ENCODE measurements around the gene CDCA3. TPM values are rescaled to one million over a fixed set of nuclear protein-coding genes. Genes with fewer than 3 reads are reported as not detected.

The CDCA3 gene
- total RNA-seq: 25.7 and 39.8 TPM in 2 replicates

GRCh38 chr12:6851153-6851920 lies at the start of gene CDCA3:
Gene CDCA3 (minus strand): TSS chr12:6851286. CDS start chr12:6850952, 334 bp downstream.

DNA sequence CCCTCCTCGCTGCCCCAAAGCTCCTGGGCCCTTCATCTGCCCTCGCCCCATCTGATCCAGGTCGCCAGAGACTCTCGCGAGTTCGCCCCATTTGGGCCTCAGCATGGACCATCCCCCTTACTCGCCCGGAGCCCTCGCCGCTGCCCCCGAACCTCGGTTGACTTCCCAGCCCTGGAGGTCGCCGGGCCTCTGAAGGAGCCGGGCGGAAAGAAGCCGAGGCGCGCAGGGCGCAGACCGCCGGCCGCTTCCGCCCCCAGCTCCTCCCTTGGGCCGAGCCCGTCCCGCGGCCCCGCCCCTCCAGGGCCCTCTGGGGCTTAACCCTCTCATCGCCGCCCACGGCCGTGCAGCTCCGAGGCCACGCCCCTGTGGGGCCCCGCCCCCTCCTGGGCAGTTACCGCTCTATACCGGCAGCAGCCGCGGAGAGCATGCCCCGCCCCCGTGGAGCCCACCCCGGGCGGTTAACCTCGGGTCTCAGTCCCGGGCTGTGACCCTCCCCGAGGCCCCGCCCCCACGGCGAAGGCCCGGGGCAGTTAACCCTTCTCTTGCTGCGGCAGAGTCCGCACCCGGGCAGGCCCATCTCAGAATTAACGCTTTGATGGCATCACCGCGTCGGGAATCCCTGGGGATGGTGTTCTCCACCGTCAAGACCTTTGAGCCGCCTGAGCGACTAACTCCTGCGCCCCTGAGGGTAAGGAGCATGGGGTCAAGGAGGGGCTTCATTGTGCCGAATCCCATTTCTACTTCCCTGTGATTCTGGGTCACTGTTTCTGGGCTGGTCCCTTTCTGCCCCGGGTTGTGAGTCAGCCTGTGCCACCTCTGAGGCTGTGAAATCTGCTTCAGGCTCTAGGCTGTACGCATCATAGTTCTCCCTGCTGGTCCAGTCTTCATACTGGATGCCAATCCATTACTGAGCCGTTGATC lies 22.3 kb upstream of the CDCA3 start, which contains the start of gene SPSB2:
SPSB2 (minus strand) TSS at position 210 of the 921 bp plus-strand sequence. CDS start 402 bp downstream, outside the sequence.

GRCh38 chr12:6867413-6868210 lies 16.5 kb upstream of the CDCA3 start, which contains the start of gene TPI1:
Gene TPI1 (plus strand): TSS chr12:6867531. CDS start chr12:6867567, 36 bp downstream.

GRCh38 chr12:6851921-6852650 lies 1.0 kb upstream of the CDCA3 start, which contains the start of gene USP5:
Gene USP5 (plus strand): TSS chr12:6852150. CDS start chr12:6852180, 30 bp downstream.

DNA sequence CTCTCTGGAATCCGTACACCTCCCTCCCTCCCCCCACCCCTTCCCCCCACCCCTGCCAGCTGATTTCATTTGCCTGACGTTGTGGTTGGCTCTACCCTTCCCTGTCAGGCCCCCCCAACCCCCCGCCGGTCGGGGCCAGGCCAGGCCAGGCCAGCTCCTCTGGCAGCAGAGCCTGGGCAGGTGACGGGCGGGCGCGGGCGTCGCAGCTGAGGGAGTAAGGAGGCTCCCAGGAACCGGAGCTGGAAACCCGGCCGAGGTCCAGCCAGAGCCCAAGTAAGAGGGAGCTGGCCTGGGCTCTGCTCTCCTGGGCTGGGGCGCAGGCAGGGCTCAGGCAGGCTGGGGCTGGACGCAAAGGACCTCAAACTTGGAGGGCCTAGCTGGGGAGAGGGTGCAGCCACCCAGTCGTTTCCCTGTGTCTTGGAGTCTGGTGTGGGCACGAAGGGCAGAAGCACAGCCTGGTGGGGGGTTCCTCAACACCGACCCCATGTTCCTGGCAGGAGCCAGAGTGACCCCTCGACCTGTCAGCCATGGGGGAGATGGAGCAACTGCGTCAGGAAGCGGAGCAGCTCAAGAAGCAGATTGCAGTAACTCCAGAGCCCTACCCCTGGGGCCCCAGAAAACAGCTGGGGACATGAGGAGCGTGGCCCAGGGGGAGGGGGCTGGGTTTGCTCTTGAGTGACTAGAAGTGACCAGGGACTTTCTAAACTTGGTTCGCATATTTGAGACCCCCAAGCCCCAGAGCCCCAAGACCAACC lies 10.1 kb downstream of the CDCA3 start, which contains the start of gene GNB3:
GNB3 (plus strand) TSS at position 165 of the 755 bp plus-strand sequence; CDS start at position 528, 363 bp downstream.

GRCh38 chr12:6827982-6828780 lies 22.9 kb downstream of the CDCA3 start, which contains the start of gene P3H3:
Gene P3H3 (plus strand): TSS chr12:6828407. CDS start chr12:6828441, 34 bp downstream.

GRCh38 chr12:6821591-6822425 lies 29.3 kb downstream of the CDCA3 start, which contains the start of gene GPR162:
Gene GPR162 (plus strand): TSS chr12:6821821. CDS start chr12:6823899, 2,078 bp downstream.

Other genes starting within 250 kb of the CDCA3 start
- gene CHD4, start 243.9 kb downstream of the CDCA3 start, total RNA-seq: 222 and 230 TPM in 2 replicates
- gene LPAR5, start 215.3 kb downstream of the CDCA3 start, total RNA-seq: 0.13 TPM in 1 of 2 replicates, not detected in the other
- 0.50 and 0.53 TPM in 2 replicates for gene ACRBP, start 203.9 kb downstream of the CDCA3 start, total RNA-seq
- 30.1 and 35.0 TPM in 2 replicates for gene ING4, start 188.2 kb downstream of the CDCA3 start, total RNA-seq
- 27.0 and 28.2 TPM in 2 replicates for gene ZNF384, start 161.9 kb downstream of the CDCA3 start, total RNA-seq
- 0.13 TPM in 1 of 2 replicates, not detected in the other for gene PIANP, start 150.5 kb downstream of the CDCA3 start, total RNA-seq
- 34.7 and 40.3 TPM in 2 replicates for gene COPS7A, start 127.2 kb downstream of the CDCA3 start, total RNA-seq
- 89.4 and 97.4 TPM in 2 replicates for gene MLF2, start 98.1 kb downstream of the CDCA3 start, total RNA-seq
- gene PTMS, start 84.9 kb downstream of the CDCA3 start, total RNA-seq: 98.0 and 103 TPM in 2 replicates
- 0.13 and 0.14 TPM in 2 replicates for gene LAG3, start 78.8 kb downstream of the CDCA3 start, total RNA-seq
- not detected in 2 replicates for gene CD4, start 61.8 kb downstream of the CDCA3 start, total RNA-seq
- gene GPR162, start 29.5 kb downstream of the CDCA3 start, total RNA-seq: 5.7 and 9.4 TPM in 2 replicates
- gene P3H3, start 22.9 kb downstream of the CDCA3 start, total RNA-seq: 56.1 and 68.3 TPM in 2 replicates
- 3.1 and 3.8 TPM in 2 replicates for gene GNB3, start 10.4 kb downstream of the CDCA3 start, total RNA-seq
- 83.1 and 87.7 TPM in 2 replicates for gene USP5, start 864 bp upstream of the CDCA3 start, total RNA-seq
- 806 and 826 TPM in 2 replicates for gene TPI1, start 16.2 kb upstream of the CDCA3 start, total RNA-seq
- gene SPSB2, start 22.0 kb upstream of the CDCA3 start, total RNA-seq: 1.2 and 3.3 TPM in 2 replicates
- gene LRRC23, start 53.5 kb upstream of the CDCA3 start, total RNA-seq: 2.1 and 5.3 TPM in 2 replicates
- 12.2 TPM in 2 replicates for gene ENO2, start 63.3 kb upstream of the CDCA3 start, total RNA-seq
- 17.6 and 23.0 TPM in 2 replicates for gene ATN1, start 76.7 kb upstream of the CDCA3 start, total RNA-seq
- gene RNU7-1, start 92.5 kb upstream of the CDCA3 start, total RNA-seq: not detected in 2 replicates
- gene C12orf57, start 92.7 kb upstream of the CDCA3 start, total RNA-seq: 64.9 and 76.2 TPM in 2 replicates
- gene PTPN6, start 100.1 kb upstream of the CDCA3 start, total RNA-seq: 0.36 TPM in 1 of 2 replicates, not detected in the other
- gene PHB2, start 119.4 kb upstream of the CDCA3 start, total RNA-seq: 193 and 222 TPM in 2 replicates
- 48.4 and 49.6 TPM in 2 replicates for gene EMG1, start 119.6 kb upstream of the CDCA3 start, total RNA-seq
- gene LPCAT3, start 167.2 kb upstream of the CDCA3 start, total RNA-seq: 9.4 and 14.7 TPM in 2 replicates
- 0.57 and 1.2 TPM in 2 replicates for gene C1S, start 209.4 kb upstream of the CDCA3 start, total RNA-seq
- 1.7 and 3.2 TPM in 2 replicates for gene C1R, start 241.2 kb upstream of the CDCA3 start, total RNA-seq

Data from thoracic aorta endothelial cell (primary cell).